ENCODE data around the gene KCNJ15. TPM values are rescaled to one million over a fixed set of nuclear protein-coding genes. Genes with fewer than 3 reads are reported as not detected.
A peak's percentile ranks its signal among the peaks of the same experiment; 100 is the strongest.

The KCNJ15 gene
- total RNA-seq, 2 donors from 2014 or later: 23.1 to 27.5 TPM

DNA sequence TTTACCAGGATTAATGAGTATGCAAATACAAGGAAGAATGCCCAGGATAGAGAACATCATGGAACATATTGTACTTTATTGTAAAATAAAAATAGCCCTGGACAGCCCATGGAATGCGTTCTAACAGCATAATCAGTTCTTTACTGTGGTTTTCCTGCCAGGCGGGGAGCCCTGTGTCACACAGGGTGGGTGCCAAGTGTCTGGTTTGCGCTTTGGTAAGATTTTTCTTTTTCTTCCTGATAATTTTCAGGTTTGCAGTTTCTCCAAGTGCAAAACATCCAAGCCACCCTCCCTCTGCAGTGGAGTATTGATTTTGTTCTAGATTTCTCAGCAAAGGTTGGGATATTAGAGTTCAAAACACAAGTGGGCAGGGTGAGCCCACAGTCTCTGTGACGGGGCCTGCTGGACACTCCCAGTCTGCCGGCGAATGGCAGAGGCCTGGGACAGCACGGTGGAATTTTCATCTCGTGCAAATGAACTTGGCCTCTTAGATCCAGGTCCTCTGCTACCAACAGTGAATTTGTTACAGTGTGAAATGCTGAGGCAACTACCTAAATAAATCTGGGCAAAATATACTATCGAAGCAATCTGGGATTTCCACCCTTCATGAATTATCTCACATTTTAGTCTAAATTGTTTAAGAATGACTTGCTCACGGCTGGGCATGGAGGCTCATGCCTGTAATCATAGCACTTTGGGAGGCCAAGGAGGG lies 15.6 kb upstream of the KCNJ15 start:
- Histone ChIP-seq H3K27me3 (no peaks in the 10 kb centered on the region), H3K9me3 (no peaks in the 10 kb centered on the region), H3K4me3 (no peak overlapping the region), H3K36me3 (replicated peaks in 1 of 2; ENCODE audit: insufficient read depth in 1 of 2, low read depth in 2 of 2) (no peaks in the 10 kb centered on the region), H3K27ac (peak overlapping the region; percentile 55 to 71 (median 64)), H3K4me1 (peaks cover 25% of the 10 kb centered on the region)
- ATAC-seq (peak; percentile 81), DNase-seq (peak; percentile 22 to 49 (median 35))
- intact Hi-C loops (cut with DNase I): no loop called here
- 41 to 47% methylated on average over 10 of the region's 10 CpGs for WGBS, 2 donors
- no peak for TF ChIP-seq POLR2A (IDR thresholded peaks at IDR 0.05)
- TF ChIP-seq, protein P1, sequence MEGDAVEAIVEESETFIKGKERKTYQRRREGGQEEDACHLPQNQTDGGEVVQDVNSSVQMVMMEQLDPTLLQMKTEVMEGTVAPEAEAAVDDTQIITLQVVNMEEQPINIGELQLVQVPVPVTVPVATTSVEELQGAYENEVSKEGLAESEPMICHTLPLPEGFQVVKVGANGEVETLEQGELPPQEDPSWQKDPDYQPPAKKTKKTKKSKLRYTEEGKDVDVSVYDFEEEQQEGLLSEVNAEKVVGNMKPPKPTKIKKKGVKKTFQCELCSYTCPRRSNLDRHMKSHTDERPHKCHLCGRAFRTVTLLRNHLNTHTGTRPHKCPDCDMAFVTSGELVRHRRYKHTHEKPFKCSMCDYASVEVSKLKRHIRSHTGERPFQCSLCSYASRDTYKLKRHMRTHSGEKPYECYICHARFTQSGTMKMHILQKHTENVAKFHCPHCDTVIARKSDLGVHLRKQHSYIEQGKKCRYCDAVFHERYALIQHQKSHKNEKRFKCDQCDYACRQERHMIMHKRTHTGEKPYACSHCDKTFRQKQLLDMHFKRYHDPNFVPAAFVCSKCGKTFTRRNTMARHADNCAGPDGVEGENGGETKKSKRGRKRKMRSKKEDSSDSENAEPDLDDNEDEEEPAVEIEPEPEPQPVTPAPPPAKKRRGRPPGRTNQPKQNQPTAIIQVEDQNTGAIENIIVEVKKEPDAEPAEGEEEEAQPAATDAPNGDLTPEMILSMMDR (IDR thresholded peaks at IDR 0.05): no peak

DNA sequence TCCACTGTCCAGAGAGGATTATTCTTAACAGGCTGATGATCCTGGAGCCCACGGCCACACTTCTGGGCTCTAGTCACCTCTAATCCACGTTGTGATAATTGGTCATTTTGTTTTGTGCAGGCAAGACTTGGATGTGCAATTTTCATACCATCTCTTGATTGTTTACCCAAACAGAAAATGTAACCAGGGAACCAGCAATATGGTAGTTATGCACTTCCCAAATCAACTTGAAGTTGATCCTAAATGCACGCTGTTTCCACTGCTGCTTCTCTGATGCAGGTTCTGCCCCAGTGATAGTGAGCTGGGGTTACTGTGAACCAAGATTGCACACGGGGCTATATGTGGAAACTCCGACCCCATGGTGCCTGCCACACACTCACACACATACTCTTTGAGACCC lies 14.7 kb upstream of the KCNJ15 start:
- Histone ChIP-seq H3K27ac (peak overlapping the region in 3 of 4 donors; percentile 36 to 71 (median 69)), H3K4me3 (no peak overlapping the region), H3K9me3 (no peaks in the 10 kb centered on the region), H3K27me3 (no peaks in the 10 kb centered on the region), H3K36me3 (replicated peaks in 1 of 2; ENCODE audit: insufficient read depth in 1 of 2, low read depth in 2 of 2) (no peaks in the 10 kb centered on the region), H3K4me1 (peaks cover 25% of the 10 kb centered on the region)
- TF ChIP-seq POLR2A (IDR thresholded peaks at IDR 0.05): no peak
- TF ChIP-seq, protein P1 (IDR thresholded peaks at IDR 0.05): no peak
- intact Hi-C loops (cut with DNase I): no loop called here
- WGBS, 2 donors: 66% methylated on average over 5 of the region's 5 CpGs
- ATAC-seq: no peak
- no peak for DNase-seq

DNA sequence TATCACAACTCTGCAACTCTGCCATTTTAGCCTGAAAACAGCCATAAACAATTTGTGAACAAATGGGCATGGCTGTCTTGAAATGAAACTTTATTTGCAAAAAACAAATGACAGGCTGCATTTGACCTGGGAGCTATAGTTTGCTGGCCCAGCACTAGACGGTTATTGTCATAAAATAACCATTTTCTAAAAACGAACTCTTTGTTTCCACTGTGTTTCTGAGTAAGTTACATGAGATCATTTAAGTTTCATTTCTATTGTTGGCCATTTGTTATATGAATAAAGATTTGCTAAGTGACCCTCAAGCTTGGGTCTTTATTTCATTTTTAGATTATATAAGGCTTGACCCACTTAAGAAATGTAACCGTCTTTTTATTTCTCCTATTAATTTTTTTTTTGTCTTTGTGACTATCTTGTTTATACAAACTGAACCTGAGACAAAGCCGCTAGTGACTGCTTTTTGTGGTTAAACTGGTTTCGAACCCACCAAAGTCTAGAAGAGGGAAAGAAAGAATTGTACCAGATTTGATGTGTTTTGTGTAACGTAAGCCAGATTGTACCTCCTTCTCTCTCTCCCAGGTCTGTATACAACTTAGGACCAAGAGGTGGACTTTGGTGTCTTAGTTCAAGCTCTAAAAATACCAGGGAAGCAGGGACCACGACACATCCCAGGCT lies 12.9 kb upstream of the KCNJ15 start:
- H3K36me3 ChIP-seq (replicated peaks in 1 of 2; ENCODE audit: insufficient read depth in 1 of 2, low read depth in 2 of 2): no peaks in the 10 kb centered on the region
- intact Hi-C loops (cut with DNase I): no loop called here
- TF ChIP-seq, protein P1 (IDR thresholded peaks at IDR 0.05): no peak
- no peak for TF ChIP-seq POLR2A (IDR thresholded peaks at IDR 0.05)
- no peaks in the 10 kb centered on the region for H3K9me3 ChIP-seq
- DNase-seq: no peak
- WGBS, 2 donors: 68 to 73% methylated on average over 7 of the region's 7 CpGs
- peaks cover 23% of the 10 kb centered on the region for H3K4me1 ChIP-seq
- no peak overlapping the region for H3K27ac ChIP-seq
- no peak for ATAC-seq
- no peaks in the 10 kb centered on the region for H3K27me3 ChIP-seq
- H3K4me3 ChIP-seq: no peak overlapping the region

DNA sequence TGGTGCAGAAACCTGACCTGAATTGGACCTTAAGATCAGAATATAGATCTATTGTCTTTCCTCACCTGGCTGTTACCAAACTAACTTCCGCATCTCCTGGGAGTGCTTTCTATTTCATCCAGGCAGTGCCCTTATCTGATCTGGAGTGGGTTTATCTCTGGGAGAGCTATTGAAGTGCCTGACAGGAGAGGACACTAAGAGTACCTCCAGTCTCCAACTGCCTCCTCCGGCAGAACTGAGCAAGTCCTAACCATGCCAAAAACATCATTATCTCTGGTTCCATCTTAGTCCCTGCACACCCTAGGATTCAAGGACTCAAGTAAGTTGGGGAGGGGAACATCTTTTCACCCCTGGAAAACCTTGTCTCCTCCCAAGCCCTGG lies 12.4 kb upstream of the KCNJ15 start:
- no peaks in the 10 kb centered on the region for H3K27me3 ChIP-seq
- H3K4me3 ChIP-seq: no peak overlapping the region
- no peak overlapping the region for H3K27ac ChIP-seq
- TF ChIP-seq, protein P1 (IDR thresholded peaks at IDR 0.05): no peak
- TF ChIP-seq POLR2A (IDR thresholded peaks at IDR 0.05): no peak
- H3K36me3 ChIP-seq (replicated peaks in 1 of 2; ENCODE audit: insufficient read depth in 1 of 2, low read depth in 2 of 2): no peaks in the 10 kb centered on the region
- no peak for DNase-seq
- H3K9me3 ChIP-seq: no peaks in the 10 kb centered on the region
- intact Hi-C loops (cut with DNase I): no loop called here
- peaks cover 20% of the 10 kb centered on the region for H3K4me1 ChIP-seq
- 52 to 58% methylated on average over 2 of the region's 2 CpGs for WGBS, 2 donors
- ATAC-seq: no peak

Data from body of pancreas (tissue), 4 donors.